ENCODE data around the gene MAP7. TPM values are rescaled to one million over a fixed set of nuclear protein-coding genes. Genes with fewer than 3 reads are reported as not detected.
"Not testable (repeated sequence)": the region's sequence is repeated elsewhere in the genome, so short reads cannot be mapped to it uniquely, and the experiment has no call there.

MAP7 gene
- polyA plus RNA-seq, 1 donor, result 37.2 TPM

DNA sequence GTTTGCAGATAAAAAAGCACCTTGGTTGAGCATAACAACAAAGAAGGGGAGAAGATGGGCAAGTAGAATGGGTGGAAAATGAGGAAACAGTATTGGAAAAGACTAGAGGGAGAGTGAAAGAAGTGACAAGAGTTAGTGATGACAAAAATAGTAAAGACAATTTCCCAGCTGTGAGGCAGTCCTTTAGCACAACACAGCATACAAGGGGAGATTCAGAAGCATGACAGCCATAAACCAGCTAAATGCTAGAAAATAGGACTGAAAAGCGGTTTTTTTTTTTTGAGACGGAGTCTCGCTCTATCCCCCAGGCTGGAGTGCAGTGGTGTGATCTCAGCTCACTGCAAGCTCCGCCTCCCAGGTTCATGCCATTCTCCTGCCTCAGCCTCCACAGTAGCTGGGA, 174.4 kb downstream of the MAP7 start:
- H3K9me3 ChIP-seq (ENCODE audit: control insufficient read depth, low read depth, low read length); H3K27me3 ChIP-seq (ENCODE audit: control insufficient read depth, insufficient read depth, low read length); DNase-seq; H3K4me1 ChIP-seq (ENCODE audit: control insufficient read depth, insufficient read depth, low read length); H3K27ac ChIP-seq (ENCODE audit: low read length); H3K4me3 ChIP-seq (ENCODE audit: low read length): not testable (repeated sequence)
- no CpG with 5 or more reads among the region's 4 CpGs for WGBS (ENCODE audit: insufficient coverage, low lambda C conversion rate)
- peaks cover 20% of the 10 kb centered on the region for H3K36me3 ChIP-seq (ENCODE audit: control insufficient read depth, insufficient read depth, low read length)

DNA sequence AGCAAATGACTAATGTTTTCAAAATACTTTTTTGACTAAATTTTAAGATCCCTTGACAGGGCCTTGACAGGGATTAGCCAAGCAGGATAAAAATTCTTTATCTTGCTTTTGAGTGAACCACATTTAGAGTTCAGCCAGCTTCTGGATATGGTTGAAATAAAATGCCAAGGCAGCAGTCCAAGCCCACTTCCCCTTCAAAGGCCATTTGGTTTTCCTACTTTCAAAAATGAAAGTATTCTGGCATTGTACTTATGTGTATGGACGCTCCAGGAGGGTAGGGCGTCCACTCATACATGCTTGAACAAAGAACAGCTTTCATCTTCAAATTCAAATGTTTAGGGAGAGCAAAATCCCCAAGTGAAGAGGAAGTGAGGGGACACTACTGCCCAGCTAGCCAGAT, 178.3 kb downstream of the MAP7 start:
- no peaks in the 10 kb centered on the region for H3K9me3 ChIP-seq (ENCODE audit: control insufficient read depth, low read depth, low read length)
- H3K27me3 ChIP-seq (ENCODE audit: control insufficient read depth, insufficient read depth, low read length), result no peaks in the 10 kb centered on the region
- no peak for DNase-seq
- no peaks in the 10 kb centered on the region for H3K4me1 ChIP-seq (ENCODE audit: control insufficient read depth, insufficient read depth, low read length)
- no peak overlapping the region for H3K27ac ChIP-seq (ENCODE audit: low read length)
- no CpG with 5 or more reads among the region's 2 CpGs for WGBS (ENCODE audit: insufficient coverage, low lambda C conversion rate)
- no peak overlapping the region for H3K4me3 ChIP-seq (ENCODE audit: low read length)
- peaks cover 14% of the 10 kb centered on the region for H3K36me3 ChIP-seq (ENCODE audit: control insufficient read depth, insufficient read depth, low read length)

DNA sequence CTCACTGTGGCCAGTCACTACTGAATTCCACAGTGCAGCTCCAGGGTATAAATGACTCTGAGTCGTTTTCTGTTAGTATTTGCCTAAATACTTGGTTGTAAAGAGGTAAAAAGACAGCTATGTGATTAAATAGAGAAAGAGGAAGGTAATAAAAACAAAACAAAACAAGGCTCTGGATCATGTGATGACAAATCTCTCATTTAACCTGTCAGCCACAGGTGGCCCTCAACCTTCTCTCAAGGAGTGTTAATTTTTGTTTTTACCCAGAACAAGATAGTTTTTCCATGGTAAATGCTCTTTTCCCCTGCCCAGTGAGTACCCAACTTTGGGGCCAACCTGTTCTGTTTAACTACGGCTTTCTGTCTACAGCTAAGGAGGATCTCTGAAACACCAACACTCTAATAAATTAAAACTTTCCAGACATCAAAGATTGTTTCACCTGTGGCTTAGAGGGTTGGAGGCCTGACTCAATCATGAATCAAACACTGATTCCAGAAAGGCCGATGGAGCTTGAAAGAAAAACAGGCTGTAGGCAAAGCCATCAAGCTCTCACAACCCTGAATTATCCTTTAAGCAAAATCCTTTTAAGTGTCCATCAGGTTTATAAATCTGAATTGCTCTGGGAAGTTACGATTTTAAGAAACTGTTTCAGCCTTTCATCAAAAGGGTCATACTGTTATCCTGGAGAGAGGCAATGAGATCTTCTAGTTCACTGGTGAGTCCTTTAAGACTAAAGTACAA, 179.1 kb downstream of the MAP7 start:
- H3K4me3 ChIP-seq (ENCODE audit: low read length), result no peak overlapping the region
- no peak overlapping the region for H3K27ac ChIP-seq (ENCODE audit: low read length)
- peaks cover 8% of the 10 kb centered on the region for H3K36me3 ChIP-seq (ENCODE audit: control insufficient read depth, insufficient read depth, low read length)
- 33% methylated on average over 1 of the region's 4 CpGs for WGBS (ENCODE audit: insufficient coverage, low lambda C conversion rate)
- H3K27me3 ChIP-seq (ENCODE audit: control insufficient read depth, insufficient read depth, low read length), result no peaks in the 10 kb centered on the region
- no peak for DNase-seq
- H3K4me1 ChIP-seq (ENCODE audit: control insufficient read depth, insufficient read depth, low read length), result no peaks in the 10 kb centered on the region
- no peaks in the 10 kb centered on the region for H3K9me3 ChIP-seq (ENCODE audit: control insufficient read depth, low read depth, low read length)

DNA sequence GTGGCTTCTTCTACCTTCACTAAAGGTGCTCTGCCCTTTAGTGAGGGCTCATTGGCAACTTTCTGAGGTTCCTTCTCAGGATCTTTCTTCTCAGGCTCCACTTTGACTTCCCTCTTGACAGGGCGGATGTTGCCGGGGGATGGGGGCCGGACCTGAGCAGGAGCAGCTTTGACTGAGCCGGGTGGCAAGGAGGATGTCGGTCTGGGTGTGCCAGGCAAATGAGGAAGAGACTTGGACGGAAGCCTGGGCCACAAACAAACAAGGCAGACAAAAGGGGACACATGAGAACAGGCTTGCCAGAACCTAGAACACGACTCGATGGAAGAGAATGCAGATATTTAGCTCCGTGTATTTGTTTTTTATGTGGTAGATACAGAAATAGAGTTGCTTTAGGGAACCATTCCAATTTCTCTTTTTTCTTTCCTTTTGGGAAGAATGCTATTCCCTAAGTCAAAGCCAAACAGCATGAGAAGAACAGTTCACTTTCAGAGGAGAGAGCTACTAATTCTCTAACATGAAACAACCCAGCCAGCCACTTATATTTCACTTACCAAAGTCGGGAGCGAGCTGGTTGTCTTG, 184.4 kb downstream of the MAP7 start:
- no peak for DNase-seq
- Histone ChIP-seq H3K4me3 (ENCODE audit: low read length) (no peak overlapping the region), H3K27ac (ENCODE audit: low read length) (no peak overlapping the region), H3K36me3 (ENCODE audit: control insufficient read depth, insufficient read depth, low read length) (peaks cover 34% of the 10 kb centered on the region), H3K9me3 (ENCODE audit: control insufficient read depth, low read depth, low read length) (no peaks in the 10 kb centered on the region), H3K27me3 (ENCODE audit: control insufficient read depth, insufficient read depth, low read length) (no peaks in the 10 kb centered on the region), H3K4me1 (ENCODE audit: control insufficient read depth, insufficient read depth, low read length) (no peaks in the 10 kb centered on the region)
- no CpG with 5 or more reads among the region's 11 CpGs for WGBS (ENCODE audit: insufficient coverage, low lambda C conversion rate)

DNA sequence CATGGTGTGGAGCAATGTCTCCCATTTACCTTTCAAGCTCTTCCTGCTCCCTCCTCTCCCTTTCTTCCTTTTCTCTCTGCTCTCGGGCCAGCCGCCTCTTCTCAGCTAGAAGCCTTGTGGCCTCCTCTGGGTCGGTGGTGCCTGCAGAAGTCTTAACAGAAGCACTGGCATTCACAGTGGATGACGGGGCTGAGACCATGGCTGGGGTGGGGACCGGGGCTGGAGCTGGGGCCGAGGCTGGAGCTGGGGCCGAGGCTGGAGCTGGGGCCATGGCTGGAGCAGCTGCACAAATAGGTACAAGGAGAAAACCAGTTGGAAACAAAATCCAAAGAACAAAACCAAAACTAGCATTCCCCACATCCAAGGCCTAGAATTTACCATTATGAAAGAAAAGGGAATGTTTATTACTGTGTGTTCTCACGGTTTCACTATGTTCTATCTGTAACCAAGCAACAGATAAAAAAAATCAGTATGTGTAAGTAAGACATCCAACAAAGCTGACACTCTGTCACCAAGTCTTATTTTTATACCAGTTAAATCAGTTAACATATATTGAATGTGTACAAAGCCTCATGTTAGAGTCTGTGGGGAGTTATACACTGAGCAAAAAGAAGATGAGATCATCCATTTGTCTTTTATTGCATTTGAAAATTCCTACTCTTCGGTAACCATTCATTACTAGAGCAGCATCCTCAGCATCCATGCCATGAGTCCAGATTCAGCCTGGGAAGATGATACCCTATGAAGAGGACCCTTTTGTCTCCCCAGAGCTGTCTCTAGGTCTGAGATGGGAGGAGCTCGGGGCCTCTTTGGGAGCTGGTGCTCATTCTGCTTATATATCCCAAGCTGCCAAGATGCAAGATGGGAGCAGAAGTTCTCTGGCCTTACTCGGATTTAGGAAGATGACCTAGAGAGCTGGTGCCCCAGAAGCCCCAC, 187.5 kb downstream of the MAP7 start:
- no peak for DNase-seq
- WGBS (ENCODE audit: insufficient coverage, low lambda C conversion rate), result 83% methylated on average over 3 of the region's 11 CpGs
- Histone ChIP-seq H3K27ac (ENCODE audit: low read length) (no peak overlapping the region), H3K4me3 (ENCODE audit: low read length) (no peak overlapping the region), H3K4me1 (ENCODE audit: control insufficient read depth, insufficient read depth, low read length) (no peaks in the 10 kb centered on the region), H3K27me3 (ENCODE audit: control insufficient read depth, insufficient read depth, low read length) (no peaks in the 10 kb centered on the region), H3K9me3 (ENCODE audit: control insufficient read depth, low read depth, low read length) (no peaks in the 10 kb centered on the region), H3K36me3 (ENCODE audit: control insufficient read depth, insufficient read depth, low read length) (peaks cover 47% of the 10 kb centered on the region)

DNA sequence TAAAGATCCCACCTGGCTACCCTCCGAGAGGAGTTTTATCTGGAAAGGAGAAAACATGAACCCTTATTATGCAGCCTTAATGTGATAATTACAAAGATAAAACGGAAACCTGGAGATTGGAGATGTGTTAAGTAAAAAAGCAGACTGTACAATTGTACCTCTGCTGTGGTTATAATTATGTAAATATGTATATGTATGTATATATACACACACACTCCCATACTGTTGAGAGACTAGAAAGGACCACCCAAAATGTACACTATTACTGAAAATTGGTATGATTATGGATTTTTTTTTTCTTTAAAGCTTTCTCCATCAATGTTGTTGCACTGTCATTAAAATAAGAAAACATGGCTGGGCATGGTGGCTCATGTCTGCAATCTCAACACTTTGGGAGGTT, 188.4 kb downstream of the MAP7 start:
- H3K4me3 ChIP-seq (ENCODE audit: low read length), result no peak overlapping the region
- H3K27ac ChIP-seq (ENCODE audit: low read length), result no peak overlapping the region
- DNase-seq, result no peak
- H3K27me3 ChIP-seq (ENCODE audit: control insufficient read depth, insufficient read depth, low read length), result no peaks in the 10 kb centered on the region
- H3K4me1 ChIP-seq (ENCODE audit: control insufficient read depth, insufficient read depth, low read length), result no peaks in the 10 kb centered on the region
- H3K9me3 ChIP-seq (ENCODE audit: control insufficient read depth, low read depth, low read length), result no peaks in the 10 kb centered on the region
- H3K36me3 ChIP-seq (ENCODE audit: control insufficient read depth, insufficient read depth, low read length), result peaks cover 51% of the 10 kb centered on the region
- 67% methylated on average over 1 of the region's 2 CpGs for WGBS (ENCODE audit: insufficient coverage, low lambda C conversion rate)

DNA sequence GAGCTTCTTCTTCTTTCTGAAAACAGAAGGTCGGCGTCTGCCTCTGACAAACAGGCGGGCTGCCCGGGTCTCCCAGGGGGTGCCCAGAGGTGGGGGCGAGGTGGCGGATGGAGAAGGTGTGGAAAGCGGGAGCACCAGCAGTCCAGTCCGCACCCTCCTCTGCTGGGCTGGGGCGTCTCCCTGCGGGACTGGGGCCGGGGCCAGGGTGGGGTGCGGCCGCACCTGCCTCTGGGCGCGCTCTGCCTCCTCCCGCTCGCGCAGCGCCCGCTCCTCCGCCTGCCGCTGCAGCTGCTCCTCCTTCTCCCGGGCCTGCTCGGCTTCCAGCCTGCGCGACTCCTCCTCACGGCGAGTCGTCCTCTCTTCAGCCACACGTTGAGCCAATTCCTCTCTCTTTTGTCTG, 189.4 kb downstream of the MAP7 start:
- WGBS (ENCODE audit: insufficient coverage, low lambda C conversion rate), result no CpG with 5 or more reads among the region's 30 CpGs
- Histone ChIP-seq H3K36me3 (ENCODE audit: control insufficient read depth, insufficient read depth, low read length) (peaks cover 59% of the 10 kb centered on the region), H3K27me3 (ENCODE audit: control insufficient read depth, insufficient read depth, low read length) (no peaks in the 10 kb centered on the region), H3K27ac (ENCODE audit: low read length) (no peak overlapping the region), H3K9me3 (ENCODE audit: control insufficient read depth, low read depth, low read length) (no peaks in the 10 kb centered on the region), H3K4me3 (ENCODE audit: low read length) (no peak overlapping the region), H3K4me1 (ENCODE audit: control insufficient read depth, insufficient read depth, low read length) (no peaks in the 10 kb centered on the region)
- no peak for DNase-seq

DNA sequence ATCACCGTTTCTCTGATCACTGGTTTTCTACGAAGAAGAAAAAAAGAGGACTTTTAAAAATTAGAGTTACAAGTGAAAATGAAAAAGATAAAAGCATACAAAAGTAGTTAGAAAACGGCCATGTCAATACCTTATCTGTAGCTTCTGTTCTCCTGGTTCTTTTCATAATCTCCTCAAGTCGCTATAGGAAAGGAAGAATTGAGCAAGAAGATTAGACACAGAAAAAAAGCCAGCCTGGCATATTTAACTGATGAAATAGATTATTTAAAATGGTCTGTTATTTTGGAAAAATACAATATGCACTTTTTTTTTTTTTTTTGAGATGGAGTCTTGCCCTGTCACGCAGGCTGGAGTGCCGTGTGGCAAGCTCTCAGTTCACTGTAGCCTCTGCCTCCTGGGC, 190.4 kb downstream of the MAP7 start:
- Histone ChIP-seq H3K27me3 (ENCODE audit: control insufficient read depth, insufficient read depth, low read length) (no peaks in the 10 kb centered on the region), H3K36me3 (ENCODE audit: control insufficient read depth, insufficient read depth, low read length) (peaks cover 53% of the 10 kb centered on the region), H3K27ac (ENCODE audit: low read length) (no peak overlapping the region), H3K4me3 (ENCODE audit: low read length) (no peak overlapping the region), H3K4me1 (ENCODE audit: control insufficient read depth, insufficient read depth, low read length) (no peaks in the 10 kb centered on the region), H3K9me3 (ENCODE audit: control insufficient read depth, low read depth, low read length) (no peaks in the 10 kb centered on the region)
- DNase-seq, result no peak
- 75% methylated on average over 4 of the region's 6 CpGs for WGBS (ENCODE audit: insufficient coverage, low lambda C conversion rate)

DNA sequence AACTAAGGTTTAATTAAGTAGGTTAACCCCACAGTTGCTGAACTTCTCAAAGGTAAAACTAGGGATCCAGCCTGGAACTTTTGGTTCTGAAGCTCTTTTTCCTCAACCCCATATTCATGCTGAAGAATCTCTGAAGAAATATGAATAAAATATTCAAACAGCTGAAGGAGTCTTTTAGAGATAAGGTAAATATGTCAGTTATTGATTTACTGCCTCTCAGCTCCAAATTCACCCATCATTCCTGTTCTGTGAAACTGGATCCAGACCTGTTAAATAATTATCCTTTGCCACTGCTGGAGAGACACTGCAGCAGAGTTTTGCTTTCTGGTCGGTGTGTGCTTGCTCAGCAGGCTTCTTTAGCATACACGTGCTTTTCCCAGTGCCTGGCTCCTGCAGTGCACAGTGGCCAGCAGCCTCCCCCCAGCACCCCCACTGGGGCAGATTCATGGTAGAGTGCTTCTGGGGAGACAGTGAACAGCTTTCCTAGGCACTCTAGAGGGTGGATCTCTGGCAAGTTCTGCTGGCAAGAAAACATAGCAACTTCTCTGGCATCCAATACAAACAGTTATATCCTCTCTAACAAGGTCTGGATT, 198.6 kb downstream of the MAP7 start:
- Histone ChIP-seq H3K4me1 (ENCODE audit: control insufficient read depth, insufficient read depth, low read length) (no peaks in the 10 kb centered on the region), H3K27ac (ENCODE audit: low read length) (no peak overlapping the region), H3K9me3 (ENCODE audit: control insufficient read depth, low read depth, low read length) (no peaks in the 10 kb centered on the region), H3K27me3 (ENCODE audit: control insufficient read depth, insufficient read depth, low read length) (no peaks in the 10 kb centered on the region), H3K4me3 (ENCODE audit: low read length) (no peak overlapping the region), H3K36me3 (ENCODE audit: control insufficient read depth, insufficient read depth, low read length) (peaks cover 15% of the 10 kb centered on the region)
- WGBS (ENCODE audit: insufficient coverage, low lambda C conversion rate), result no CpG with 5 or more reads among the region's 2 CpGs
- no peak for DNase-seq

DNA sequence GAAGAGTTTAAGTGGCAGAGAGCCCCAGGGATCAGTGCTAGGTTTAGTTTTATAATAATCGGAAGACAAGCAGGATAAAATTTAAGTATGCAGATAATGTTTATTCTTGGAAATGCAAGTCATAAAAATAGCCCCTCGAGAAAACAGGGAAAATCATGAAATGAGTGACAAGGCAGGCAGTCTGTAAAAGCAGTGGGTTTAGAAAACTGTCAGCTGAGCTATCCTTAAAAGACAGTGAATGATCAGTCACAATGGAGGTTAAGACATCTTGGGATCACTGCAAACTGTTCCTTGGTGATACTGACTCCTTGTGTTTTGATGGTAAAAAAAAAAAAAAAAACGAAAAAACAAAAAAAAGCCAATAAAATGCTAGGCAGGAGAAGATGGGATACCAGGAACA, 199.3 kb downstream of the MAP7 start:
- no peaks in the 10 kb centered on the region for H3K9me3 ChIP-seq (ENCODE audit: control insufficient read depth, low read depth, low read length)
- H3K27ac ChIP-seq (ENCODE audit: low read length), result no peak overlapping the region
- no peak overlapping the region for H3K4me3 ChIP-seq (ENCODE audit: low read length)
- peaks cover 8% of the 10 kb centered on the region for H3K36me3 ChIP-seq (ENCODE audit: control insufficient read depth, insufficient read depth, low read length)
- H3K27me3 ChIP-seq (ENCODE audit: control insufficient read depth, insufficient read depth, low read length), result no peaks in the 10 kb centered on the region
- DNase-seq, result no peak
- WGBS (ENCODE audit: insufficient coverage, low lambda C conversion rate), result no CpG with 5 or more reads among the region's 3 CpGs
- no peaks in the 10 kb centered on the region for H3K4me1 ChIP-seq (ENCODE audit: control insufficient read depth, insufficient read depth, low read length)
